Uterus (tissue), 2 donors: Measurements from ENCODE around the gene DENND4C.

Experiments
- POLR2A ChIP-seq, 2 donors: fragments of 450-650 bp; IDR thresholded peaks; one replicate each; pipeline ENCODE4 v1.6.1; 2016; ENCODE audit warnings: antibody characterized with exemption in 2 of 2, mild to moderate bottlenecking in 1 of 2, moderate library complexity in 1 of 2
- TF ChIP-seq, protein P1 (sequence below), 4 experiments: fragments of 200-600 bp in 2 of 4; fragments of 450-650 bp in 2 of 4; sonication (generic) in 2 of 4; IDR thresholded peaks; one replicate each; pipeline ENCODE4 v1.5.1; 2016 to 2019; ENCODE audit warnings: antibody characterized with exemption in 4 of 4, mild to moderate bottlenecking in 2 of 4, moderate library complexity in 1 of 4

DNA sequence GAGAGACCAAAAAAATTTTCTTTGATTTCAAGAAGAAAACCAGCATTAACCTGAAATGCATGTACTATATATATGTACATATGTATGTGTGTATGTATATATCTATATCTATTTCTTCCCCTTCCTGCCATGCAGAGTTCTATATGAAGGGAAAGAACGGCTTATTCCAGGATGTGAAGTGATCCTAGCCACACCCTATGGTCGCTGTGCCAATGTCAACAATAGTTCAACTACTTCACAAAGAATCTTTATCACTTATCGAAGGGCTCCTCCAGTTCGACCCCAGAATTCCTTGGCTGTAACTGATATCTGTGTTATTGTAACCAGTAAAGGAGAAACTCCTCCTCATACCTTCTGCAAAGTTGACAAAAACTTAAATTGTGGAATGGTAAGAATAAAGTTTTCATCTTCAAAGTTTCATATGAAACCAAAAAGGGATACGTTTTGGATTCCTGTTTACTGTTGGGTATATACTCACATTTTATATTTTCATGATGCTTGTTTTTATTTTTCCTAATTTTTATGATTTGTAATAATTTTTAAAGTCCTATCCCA is 56.2 kb downstream of the DENND4C start:
- TF ChIP-seq POLR2A (IDR thresholded peaks at IDR 0.05): no peak
- TF ChIP-seq, protein P1, sequence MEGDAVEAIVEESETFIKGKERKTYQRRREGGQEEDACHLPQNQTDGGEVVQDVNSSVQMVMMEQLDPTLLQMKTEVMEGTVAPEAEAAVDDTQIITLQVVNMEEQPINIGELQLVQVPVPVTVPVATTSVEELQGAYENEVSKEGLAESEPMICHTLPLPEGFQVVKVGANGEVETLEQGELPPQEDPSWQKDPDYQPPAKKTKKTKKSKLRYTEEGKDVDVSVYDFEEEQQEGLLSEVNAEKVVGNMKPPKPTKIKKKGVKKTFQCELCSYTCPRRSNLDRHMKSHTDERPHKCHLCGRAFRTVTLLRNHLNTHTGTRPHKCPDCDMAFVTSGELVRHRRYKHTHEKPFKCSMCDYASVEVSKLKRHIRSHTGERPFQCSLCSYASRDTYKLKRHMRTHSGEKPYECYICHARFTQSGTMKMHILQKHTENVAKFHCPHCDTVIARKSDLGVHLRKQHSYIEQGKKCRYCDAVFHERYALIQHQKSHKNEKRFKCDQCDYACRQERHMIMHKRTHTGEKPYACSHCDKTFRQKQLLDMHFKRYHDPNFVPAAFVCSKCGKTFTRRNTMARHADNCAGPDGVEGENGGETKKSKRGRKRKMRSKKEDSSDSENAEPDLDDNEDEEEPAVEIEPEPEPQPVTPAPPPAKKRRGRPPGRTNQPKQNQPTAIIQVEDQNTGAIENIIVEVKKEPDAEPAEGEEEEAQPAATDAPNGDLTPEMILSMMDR (IDR thresholded peaks at IDR 0.05): no peak
